HG03066 (cell line): ENCODE measurements around the gene KCNN4.

Experiments used
- ATAC-seq: cut with Tn5 transposase; IDR thresholded peaks from one replicate; pipeline ENCODE4 v1.9.1; 2021; ENCODE audit warnings: low read depth; ENCODE audit not compliant: unreplicated experiment

KCNN4 gene

DNA sequence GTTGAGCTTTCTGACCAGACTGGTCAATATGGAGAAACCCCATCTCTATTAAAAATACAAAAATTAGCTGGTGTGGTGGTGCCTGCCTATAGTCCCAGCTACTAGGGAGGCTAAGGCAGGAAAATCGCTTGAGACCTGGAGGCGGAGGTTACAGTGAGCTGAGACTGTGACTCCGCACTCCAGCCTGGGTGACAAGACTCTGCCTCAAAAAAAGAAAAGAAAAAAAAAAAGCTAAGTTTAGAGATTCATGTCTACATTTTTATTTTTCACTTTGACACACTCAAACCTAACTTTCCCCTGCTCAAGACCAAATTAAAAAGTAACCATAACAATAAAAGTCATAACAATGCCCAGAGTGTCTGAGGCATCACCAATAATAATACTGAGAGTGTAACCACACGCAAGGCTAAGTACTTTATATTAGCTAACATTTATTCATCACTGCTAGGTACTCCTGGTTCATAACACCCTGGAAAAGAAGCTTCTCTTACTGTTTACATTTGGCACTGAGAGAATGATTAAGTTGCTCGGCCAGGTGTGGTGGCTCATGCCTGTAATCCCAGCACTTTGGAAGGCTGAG is 59.2 kb downstream of the KCNN4 start:
- ATAC-seq: no peak

GRCh38 chr19:43720936-43721335 is 59.8 kb downstream of the KCNN4 start:
- ATAC-seq: no peak

- no peak for ATAC-seq
These were observed 60.9 kb downstream of the KCNN4 start for GRCh38 chr19:43719918-43720317.

- ATAC-seq: no peak
These were observed 61.4 kb downstream of the KCNN4 start for GRCh38 chr19:43719378-43719868.

- no peak for ATAC-seq
These were observed 62.0 kb downstream of the KCNN4 start for GRCh38 chr19:43718627-43719377.
